IMR-90 (cell line): ENCODE results near the gene ALOX15. TPM values are rescaled to one million over a fixed set of nuclear protein-coding genes. Genes with fewer than 3 reads are reported as not detected.

Experiments
- ATAC-seq: fragments of 200-7000 bp; cut with Tn5 transposase; 2 replicates; pipeline ENCODE4 v1.9.1; 2020; ENCODE audit warnings: low read depth, mild to moderate bottlenecking, moderate library complexity
- BruUV-seq: library from RNA; stranded (reverse); fragments of 400-500 nt; replicated peaks from 2 replicates; lab custom pipeline; 2021; lab: Mats Ljungman, UMichigan
- CTCF ChIA-PET: fragments of 300-600 bp; formaldehyde crosslinking; extraction: SDS; loops from one replicate; lab custom pipeline; 2021; ENCODE audit warnings: antibody characterized with exemption; lab: Yijun Ruan, JAX
- POLR2A ChIA-PET: fragments of 300-600 bp; sonication (Branson Sonifier 250); formaldehyde crosslinking; loops from one replicate; lab custom pipeline; 2022; ENCODE audit warnings: antibody characterized with exemption; ENCODE audit not compliant: unreplicated experiment; lab: Charles Lee
- DNase-seq: peaks from one replicate; pipeline ENCODE4 v3.0.0; 2013
- H2AFZ ChIP-seq: replicated peaks from 2 replicates; pipeline ENCODE3; 2013; ENCODE audit warnings: low read length, mild to moderate bottlenecking; ENCODE audit not compliant: poor library complexity
- H2AK5ac ChIP-seq: 2 replicates; pipeline ENCODE4 v1.6.1; 2013; ENCODE audit warnings: low read depth, low read length, inconsistent platforms
- H2AK9ac ChIP-seq: replicated peaks from 2 replicates; pipeline ENCODE3; 2013; ENCODE audit warnings: mild to moderate bottlenecking, low read depth, low read length, moderate library complexity; ENCODE audit not compliant: poor library complexity
- H2BK120ac ChIP-seq: 2 replicates; pipeline ENCODE4 v1.6.1; 2013; ENCODE audit warnings: low read depth, low read length, inconsistent platforms
- H2BK15ac ChIP-seq: 3 replicates; pipeline ENCODE4 v1.6.1; 2013; ENCODE audit warnings: low read depth, low read length, inconsistent platforms
- H2BK20ac ChIP-seq: 2 replicates; pipeline ENCODE4 v1.6.1; 2013; ENCODE audit warnings: low read depth, mild to moderate bottlenecking, inconsistent platforms, low read length, moderate library complexity
- H2BK5ac ChIP-seq: 2 replicates; pipeline ENCODE4 v1.6.1; 2013; ENCODE audit warnings: mild to moderate bottlenecking, low read depth, low read length, inconsistent platforms; ENCODE audit not compliant: poor library complexity, severe bottlenecking
- H3K14ac ChIP-seq: replicated peaks from 2 replicates; pipeline ENCODE4 v1.6.1; 2013; ENCODE audit warnings: low read depth, low read length, inconsistent platforms
- H3K18ac ChIP-seq: 2 replicates; pipeline ENCODE4 v1.6.1; 2013; ENCODE audit warnings: low read depth, low read length, control low read depth
- H3K23ac ChIP-seq: 2 replicates; pipeline ENCODE4 v1.6.1; 2013; ENCODE audit warnings: low read depth, low read length, inconsistent platforms
- H3K27ac ChIP-seq: 2 replicates; pipeline ENCODE4 v1.5.1; 2013; ENCODE audit warnings: mild to moderate bottlenecking, control low read depth, low read length; ENCODE audit not compliant: insufficient read depth
- H3K27me3 ChIP-seq: 2 replicates; pipeline ENCODE4 v1.6.1; 2013; ENCODE audit warnings: low read length; ENCODE audit not compliant: control insufficient read depth, insufficient read depth
- H3K36me3 ChIP-seq: 2 replicates; pipeline ENCODE4 v1.6.1; 2013; ENCODE audit warnings: low read length, mixed read lengths; ENCODE audit not compliant: control insufficient read depth, insufficient read depth
- H3K4ac ChIP-seq: 2 replicates; pipeline ENCODE4 v1.6.1; 2013; ENCODE audit warnings: low read depth, low read length, inconsistent platforms
- H3K4me1 ChIP-seq: 2 replicates; pipeline ENCODE4 v1.6.1; 2013; ENCODE audit warnings: low read length, mixed read lengths; ENCODE audit not compliant: control insufficient read depth, insufficient read depth
- H3K4me2 ChIP-seq: 2 replicates; pipeline ENCODE4 v1.6.1; 2013; ENCODE audit warnings: low read depth, mild to moderate bottlenecking, control low read depth, low read length, moderate library complexity
- H3K4me3 ChIP-seq: 2 replicates; pipeline ENCODE4 v1.5.1; 2013; ENCODE audit warnings: low read depth, mild to moderate bottlenecking, control low read depth, low read length, moderate library complexity; ENCODE audit not compliant: insufficient read depth
- H3K56ac ChIP-seq: 2 replicates; pipeline ENCODE4 v1.6.1; 2013; ENCODE audit warnings: low read length, inconsistent platforms; ENCODE audit not compliant: insufficient read depth; ENCODE audit errors: extremely low read depth
- H3K79me1 ChIP-seq, 2 experiments: 2 replicates each; pipeline ENCODE4 v1.6.1; 2013; ENCODE audit warnings: low read length in 2 of 2, inconsistent platforms in 1 of 2, low read depth in 1 of 2
- H3K9ac ChIP-seq: 2 replicates; pipeline ENCODE4 v1.6.1; 2013; ENCODE audit warnings: low read depth, low read length, control low read depth
- H3K9me1 ChIP-seq: 2 replicates; pipeline ENCODE4 v1.6.1; 2013; ENCODE audit warnings: low read length, inconsistent platforms; ENCODE audit not compliant: insufficient read depth
- H3K9me3 ChIP-seq: 2 replicates; pipeline ENCODE4 v1.6.1; 2013; ENCODE audit warnings: low read length; ENCODE audit not compliant: control insufficient read depth, insufficient read depth
- H4K20me1 ChIP-seq: 2 replicates; pipeline ENCODE4 v1.6.1; 2013; ENCODE audit warnings: low read length, inconsistent platforms; ENCODE audit not compliant: insufficient read depth
- H4K5ac ChIP-seq: 2 replicates; pipeline ENCODE4 v1.6.1; 2013; ENCODE audit warnings: mild to moderate bottlenecking, low read depth, low read length, control low read depth
- H4K8ac ChIP-seq, 2 experiments: 2 replicates each; pipeline ENCODE4 v1.6.1; 2013; ENCODE audit warnings: low read depth in 2 of 2, low read length in 2 of 2, control low read depth in 1 of 2, inconsistent platforms in 1 of 2
- H4K91ac ChIP-seq: 2 replicates; pipeline ENCODE4 v1.6.1; 2013; ENCODE audit warnings: low read depth, low read length, inconsistent platforms; ENCODE audit not compliant: insufficient read depth
- BHLHE40 ChIP-seq: fragments of 150-350 bp; IDR thresholded peaks from 2 replicates; pipeline ENCODE4 v1.6.1; 2016; ENCODE audit warnings: mild to moderate bottlenecking, low read depth, low read length
- CHD1 ChIP-seq: IDR thresholded peaks from 2 replicates; pipeline ENCODE4 v1.6.1; 2012; ENCODE audit warnings: low read depth, low read length, improper control_type of control experiment
- FOS ChIP-seq: fragments of 150-350 bp; IDR thresholded peaks from 2 replicates; pipeline ENCODE4 v1.6.1; 2016; ENCODE audit warnings: low read depth, low read length
- MAFK ChIP-seq: IDR thresholded peaks from 2 replicates; pipeline ENCODE4 v1.6.1; 2012; ENCODE audit warnings: low read depth, low read length, improper control_type of control experiment
- MXI1 ChIP-seq: IDR thresholded peaks from 2 replicates; pipeline ENCODE4 v1.6.1; 2012; ENCODE audit warnings: low read depth, mild to moderate bottlenecking, low read length, moderate library complexity, borderline replicate concordance
- POLR2A ChIP-seq: IDR thresholded peaks from 2 replicates; pipeline ENCODE4 v1.6.1; 2012; ENCODE audit warnings: mild to moderate bottlenecking, low read depth, low read length
- SMC3 ChIP-seq: fragments of 150-350 bp; IDR thresholded peaks from 2 replicates; pipeline ENCODE4 v1.6.1; 2016; ENCODE audit warnings: low read depth, mild to moderate bottlenecking, antibody characterized with exemption, low read length, moderate library complexity
- WGBS, 2 experiments: methylation state at CpG; one replicate each; pipeline versions ENCODE4 v1.1.5 to v1.1.7; 2013; ENCODE audit warnings: missing lambda C conversion rate in 2 of 2; ENCODE audit not compliant: insufficient read length in 1 of 2; ENCODE audit errors: extremely low coverage in 2 of 2; 5-methylcytosine and 5-hydroxymethylcytosine counted together
- dilution Hi-C: fragments of 300-500 bp; cut with HindIII; formaldehyde crosslinking; loops from one replicate; pipeline ENCODE4 v1.14.3; 2018; ENCODE audit warnings: low sequenced_read_pairs; ENCODE audit not compliant: unreplicated experiment
- in situ Hi-C: fragments of 300-500 bp; cut with MboI; formaldehyde crosslinking; loops from 3 replicates; pipeline ENCODE4 v1.14.3; 2019; ENCODE audit warnings: low sequenced_read_pairs, inconsistent platforms, mixed read lengths
- intact Hi-C: fragments of 100-400 bp; cut with micrococcal nuclease; formaldehyde crosslinking; loops from 2 replicates; pipeline ENCODE4 v1.10.0; 2022
- polyA plus RNA-seq, 3 experiments: library from polyadenylated mRNA; depleted of rRNA; stranded (reverse); fragments of >200 nt; gene quantifications; 2 replicates each; pipeline ENCODE4 v1.2.3, GENCODE V29; 2012; ENCODE audit warnings: low replicate concordance in 1 of 3
- total RNA-seq: library from RNA; depleted of rRNA; stranded (reverse); fragments of >200 nt; gene quantifications from 2 replicates; pipeline ENCODE4 v1.2.3, GENCODE V29; 2012
- TF ChIP-seq, protein P1 (sequence below): fragments of 150-350 bp; IDR thresholded peaks from 2 replicates; pipeline ENCODE4 v1.6.1; 2016; ENCODE audit warnings: low read depth, mild to moderate bottlenecking, low read length, moderate library complexity, borderline replicate concordance

ALOX15 gene
- total and polyA plus RNA-seq, 2 of the 4 experiments (the other 2 are of a cell fraction), result not detected

GRCh38 chr17:4584101-4584916, 57.2 kb downstream of the ALOX15 start, which contains the start of gene SMTNL2:
Gene SMTNL2, plus strand, starts transcription at chr17:4584529. Its CDS starts 77 bp downstream, at chr17:4584606.
- H3K4me2 ChIP-seq, result no peak within 1 kb of the TSS; the same call in 1 of the 2 replicates
- no TSS peak for BruUV-seq
- H3K27ac ChIP-seq, result no peak within 1 kb of the TSS
- no peak within 1 kb of the TSS for H4K91ac ChIP-seq
- no peak within 1 kb of the TSS for H3K9ac ChIP-seq
- H3K4me3 ChIP-seq, result peak within 1 kb of the TSS; percentile 29; the same call in 1 of the 2 replicates
- no peak within 1 kb of the TSS for H3K14ac ChIP-seq
- no peak within 1 kb of the TSS for H3K56ac ChIP-seq
- 3% methylated on average over 37 of the region's 100 CpGs; no CpG with 5 or more reads in 1 of the 2 experiments for WGBS, 2 experiments
- in situ Hi-C loops, result no loop called here
- dilution Hi-C loops, result no loop called here
- ChIA-PET POLR2A (no interaction called here), CTCF (interaction anchor here (0.5 to 1.6 kb wide), 2 partner anchors 17 to 23 kb away, joined by 4 to 8 read pairs; no protein-coding TSS in a partner anchor)
- no peak within 1 kb of the TSS for H2BK120ac ChIP-seq
- no peaks in the 10 kb centered on the region for H3K36me3 ChIP-seq
- TF ChIP-seq FOS, result no peak
- no peak for TF ChIP-seq POLR2A
- TF ChIP-seq, protein P1, sequence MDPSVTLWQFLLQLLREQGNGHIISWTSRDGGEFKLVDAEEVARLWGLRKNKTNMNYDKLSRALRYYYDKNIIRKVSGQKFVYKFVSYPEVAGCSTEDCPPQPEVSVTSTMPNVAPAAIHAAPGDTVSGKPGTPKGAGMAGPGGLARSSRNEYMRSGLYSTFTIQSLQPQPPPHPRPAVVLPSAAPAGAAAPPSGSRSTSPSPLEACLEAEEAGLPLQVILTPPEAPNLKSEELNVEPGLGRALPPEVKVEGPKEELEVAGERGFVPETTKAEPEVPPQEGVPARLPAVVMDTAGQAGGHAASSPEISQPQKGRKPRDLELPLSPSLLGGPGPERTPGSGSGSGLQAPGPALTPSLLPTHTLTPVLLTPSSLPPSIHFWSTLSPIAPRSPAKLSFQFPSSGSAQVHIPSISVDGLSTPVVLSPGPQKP, result no peak
- TF ChIP-seq MAFK, result no peak
- TF ChIP-seq SMC3, result no peak
- no peak for TF ChIP-seq CHD1
- no peak for TF ChIP-seq BHLHE40
- no peak for TF ChIP-seq MXI1
- H2AK5ac ChIP-seq, result no peak within 1 kb of the TSS
- H2BK20ac ChIP-seq, result no peak within 1 kb of the TSS
- H2BK5ac ChIP-seq, result no peak within 1 kb of the TSS
- H3K9me1 ChIP-seq, result no peaks in the 10 kb centered on the region
- DNase-seq (no peak), ATAC-seq (peak; percentile 73)
- H4K5ac ChIP-seq, result no peak within 1 kb of the TSS
- H2AFZ ChIP-seq, result peak within 1 kb of the TSS; percentile 43
- H3K4me1 ChIP-seq, result no peaks in the 10 kb centered on the region; the same call in 1 of the 2 replicates
- no peaks in the 10 kb centered on the region for H4K20me1 ChIP-seq
- no peaks in the 10 kb centered on the region for H3K79me1 ChIP-seq
- no peak within 1 kb of the TSS for H4K8ac ChIP-seq
- H3K18ac ChIP-seq, result no peak within 1 kb of the TSS
- peaks cover 77% of the 10 kb centered on the region for H3K27me3 ChIP-seq
- intact Hi-C loops, result no loop called here
- H3K4ac ChIP-seq, result no peak within 1 kb of the TSS
- no peaks in the 10 kb centered on the region for H3K9me3 ChIP-seq
- H2BK15ac ChIP-seq, result no peak within 1 kb of the TSS
- no peak within 1 kb of the TSS for H3K23ac ChIP-seq
- H2AK9ac ChIP-seq, result no peak within 1 kb of the TSS
